Gastroesophageal sphincter (tissue), 2 donors: Measurements from ENCODE around the gene CCDC160.

Experiments used
- POLR2A ChIP-seq, 2 donors: fragments of 450-650 bp; IDR thresholded peaks; one replicate each; pipeline ENCODE4 v1.6.1; 2017; ENCODE audit warnings: antibody characterized with exemption in 2 of 2, mild to moderate bottlenecking in 2 of 2, moderate library complexity in 1 of 2
- POLR2AphosphoS5 ChIP-seq: sonication (generic); formaldehyde crosslinking; IDR thresholded peaks from one replicate; pipeline ENCODE4 v1.6.1; 2017; ENCODE audit warnings: antibody characterized with exemption

GRCh38 chrX:134251241-134251640, 14.3 kb downstream of the CCDC160 start:
- no peak for TF ChIP-seq POLR2A (IDR thresholded peaks at IDR 0.05)
- TF ChIP-seq POLR2AphosphoS5: no peak
